Stimulated activated CD4-positive, alpha-beta T cell treated with anti-CD3 and anti-CD28 coated beads, Interleukin-12 subunit alpha, Interleukin-12 subunit beta, amount 100 ng/mL, for 4 hours (primary cell): ENCODE data around the gene SLC22A9.

Experiments used
- DNase-seq: peaks from one replicate; pipeline ENCODE4 v3.0.0-alpha.2; 2020

SLC22A9 gene

DNA sequence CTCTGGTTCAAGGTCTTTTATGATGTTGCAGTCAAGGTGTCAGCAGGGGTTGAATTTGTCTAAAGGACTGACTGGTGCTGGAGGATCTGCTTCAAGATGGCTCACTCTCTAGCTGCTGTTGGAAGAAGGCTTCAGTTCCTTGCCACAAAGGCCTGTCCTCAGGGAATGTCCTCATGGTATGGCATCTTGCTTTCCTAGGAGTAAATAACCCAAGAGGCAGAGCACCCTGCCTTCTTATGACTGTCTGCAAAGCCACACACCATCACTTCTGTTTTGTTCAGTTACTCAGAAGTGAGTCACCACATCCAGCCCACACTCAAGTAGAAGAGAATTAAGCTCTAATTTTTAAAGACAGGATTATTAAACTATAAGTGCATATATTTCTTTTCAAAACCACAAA, 76.1 kb downstream of the SLC22A9 start:
- DNase-seq: no peak

DNA sequence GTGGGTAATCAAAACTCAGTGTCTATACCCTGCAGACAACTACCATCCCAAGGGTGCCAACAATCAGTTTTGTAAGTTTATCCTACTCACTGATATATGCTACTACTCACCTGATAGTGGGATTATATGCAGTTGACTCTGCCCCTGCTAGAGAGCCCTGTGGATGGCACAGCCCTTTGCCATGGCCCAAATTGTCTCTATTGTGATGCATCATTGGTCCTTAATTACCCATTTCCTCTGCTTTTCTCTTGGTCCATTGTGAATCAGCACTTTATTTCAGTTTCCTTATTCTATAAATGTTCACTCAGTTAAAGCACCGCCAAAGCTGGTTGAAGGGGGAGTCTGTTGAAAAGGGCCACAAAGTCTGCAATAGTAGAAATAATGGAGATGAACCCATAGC, 79.1 kb downstream of the SLC22A9 start:
- DNase-seq: no peak

DNA sequence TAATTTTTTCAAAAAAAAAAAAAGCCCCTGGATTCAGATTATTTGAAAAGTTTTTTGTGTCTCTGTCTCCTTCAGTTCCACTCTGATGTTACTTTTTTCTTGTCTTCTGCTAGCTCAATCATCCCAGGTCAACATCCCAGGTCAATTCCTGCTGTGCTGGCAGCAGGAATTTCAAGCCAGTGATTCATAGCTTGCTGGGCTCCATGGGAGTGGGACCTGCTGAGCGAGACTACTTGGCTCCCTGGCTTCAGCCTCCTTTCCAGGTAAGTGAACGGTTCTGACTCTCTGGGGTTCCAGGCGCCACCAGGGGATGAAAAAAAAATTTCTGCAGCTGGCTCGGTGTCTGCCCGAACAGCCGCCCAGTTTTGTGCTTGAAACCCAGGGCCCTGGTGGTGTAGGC, 90.0 kb downstream of the SLC22A9 start:
- DNase-seq: no peak
